WTC11 (cell line): ENCODE data around the gene BCAS3.

Experiments used
- CBFB ChIP-seq: sonication (generic); formaldehyde crosslinking; IDR thresholded peaks from 2 replicates; pipeline ENCODE4 v1.8.1; 2022; ENCODE audit warnings: mild to moderate bottlenecking, low read depth, missing genetic modification reagents
- CREM ChIP-seq: sonication (generic); formaldehyde crosslinking; IDR thresholded peaks from 2 replicates; pipeline ENCODE4 v1.8.1; 2022; ENCODE audit warnings: mild to moderate bottlenecking, missing genetic modification reagents, moderate library complexity
- ELF4 ChIP-seq: sonication (generic); formaldehyde crosslinking; IDR thresholded peaks from 2 replicates; pipeline ENCODE4 v1.8.1; 2022; ENCODE audit warnings: low read depth, mild to moderate bottlenecking, moderate library complexity, missing genetic modification reagents
- SP1 ChIP-seq: sonication (generic); formaldehyde crosslinking; conservative IDR thresholded peaks from 2 replicates; pipeline ENCODE4 v1.8.1; 2022; ENCODE audit warnings: missing genetic modification reagents
- TF ChIP-seq, protein P1 (sequence below): fragments of 250-450 bp; sonication (Bioruptor Pico); conservative IDR thresholded peaks from 2 replicates; pipeline ENCODE4 v1.9.0; 2021; ENCODE audit warnings: mild to moderate bottlenecking
- TF ChIP-seq, protein P2 (sequence below): fragments of 200-600 bp; IDR thresholded peaks from 2 replicates; pipeline ENCODE4 v1.8.0; 2022; ENCODE audit warnings: antibody characterized with exemption
- TF ChIP-seq, protein P3 (sequence below): sonication (generic); formaldehyde crosslinking; conservative IDR thresholded peaks from 2 replicates; pipeline ENCODE4 v1.8.1; 2022; ENCODE audit warnings: mild to moderate bottlenecking, missing genetic modification reagents
- TF ChIP-seq, protein P4 (sequence below): sonication (generic); formaldehyde crosslinking; IDR thresholded peaks from 2 replicates; pipeline ENCODE4 v1.8.1; 2023; ENCODE audit warnings: mild to moderate bottlenecking, missing genetic modification reagents, moderate library complexity

DNA sequence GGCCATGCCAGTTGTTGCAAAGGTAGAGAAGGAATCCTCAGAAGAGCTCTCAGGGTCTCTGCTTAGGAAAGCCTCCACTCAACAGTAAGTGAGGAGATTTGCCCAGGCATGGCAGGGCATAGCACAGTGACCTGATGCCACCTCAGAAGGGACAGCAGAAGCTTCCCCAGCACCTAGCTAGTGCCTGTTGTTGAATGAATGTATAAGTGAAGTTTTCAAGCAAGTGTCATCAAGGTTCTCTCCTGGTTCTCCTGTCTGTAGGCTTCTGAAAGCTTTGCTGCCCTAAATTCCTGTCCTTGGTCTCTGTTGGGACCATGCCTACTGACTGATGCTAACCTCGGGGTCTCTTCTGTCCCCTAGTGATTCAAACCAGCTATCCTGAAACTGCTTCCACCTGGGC, 607.1 kb downstream of the BCAS3 start:
- TF ChIP-seq, protein P1, sequence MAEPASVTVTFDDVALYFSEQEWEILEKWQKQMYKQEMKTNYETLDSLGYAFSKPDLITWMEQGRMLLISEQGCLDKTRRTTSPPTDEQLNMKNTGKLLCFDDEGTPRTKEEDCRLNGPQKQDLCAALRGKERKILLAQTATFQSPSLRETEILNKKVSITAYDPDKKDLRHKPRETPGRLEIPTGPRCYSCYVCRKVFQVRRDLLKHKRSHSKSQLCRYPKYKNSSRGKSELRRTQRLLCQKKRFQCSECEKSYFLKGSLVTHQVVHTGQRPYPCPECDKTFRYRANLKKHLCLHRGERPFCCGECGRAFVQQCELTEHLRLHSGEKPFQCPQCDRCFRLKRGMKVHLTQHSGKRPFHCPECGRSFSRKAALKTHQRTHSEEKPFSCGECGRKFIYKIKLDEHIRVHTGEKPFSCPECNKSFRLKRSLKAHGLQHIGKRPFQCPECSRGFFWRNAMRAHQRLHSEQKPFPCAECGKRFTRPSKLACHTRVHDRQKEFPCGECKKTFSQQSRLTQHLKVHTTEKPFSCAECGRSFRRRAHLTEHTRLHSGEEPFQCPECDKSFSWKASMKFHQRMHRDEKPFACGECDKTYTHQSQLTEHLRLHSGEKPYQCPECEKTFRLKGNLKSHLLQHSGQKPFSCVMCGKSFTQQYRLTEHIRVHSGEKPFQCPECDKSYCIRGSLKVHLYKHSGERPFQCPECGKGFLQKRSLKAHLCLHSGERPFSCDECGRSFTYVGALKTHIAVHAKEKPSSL (CRISPR knock-in tag) = no peak
- TF ChIP-seq ELF4 (CRISPR knock-in tag) (no peak), SP1 (CRISPR knock-in tag) (no peak), CREM (no peak), CBFB (CRISPR knock-in tag) (no peak)
- TF ChIP-seq, protein P2, sequence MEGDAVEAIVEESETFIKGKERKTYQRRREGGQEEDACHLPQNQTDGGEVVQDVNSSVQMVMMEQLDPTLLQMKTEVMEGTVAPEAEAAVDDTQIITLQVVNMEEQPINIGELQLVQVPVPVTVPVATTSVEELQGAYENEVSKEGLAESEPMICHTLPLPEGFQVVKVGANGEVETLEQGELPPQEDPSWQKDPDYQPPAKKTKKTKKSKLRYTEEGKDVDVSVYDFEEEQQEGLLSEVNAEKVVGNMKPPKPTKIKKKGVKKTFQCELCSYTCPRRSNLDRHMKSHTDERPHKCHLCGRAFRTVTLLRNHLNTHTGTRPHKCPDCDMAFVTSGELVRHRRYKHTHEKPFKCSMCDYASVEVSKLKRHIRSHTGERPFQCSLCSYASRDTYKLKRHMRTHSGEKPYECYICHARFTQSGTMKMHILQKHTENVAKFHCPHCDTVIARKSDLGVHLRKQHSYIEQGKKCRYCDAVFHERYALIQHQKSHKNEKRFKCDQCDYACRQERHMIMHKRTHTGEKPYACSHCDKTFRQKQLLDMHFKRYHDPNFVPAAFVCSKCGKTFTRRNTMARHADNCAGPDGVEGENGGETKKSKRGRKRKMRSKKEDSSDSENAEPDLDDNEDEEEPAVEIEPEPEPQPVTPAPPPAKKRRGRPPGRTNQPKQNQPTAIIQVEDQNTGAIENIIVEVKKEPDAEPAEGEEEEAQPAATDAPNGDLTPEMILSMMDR = no peak
- TF ChIP-seq, protein P3, sequence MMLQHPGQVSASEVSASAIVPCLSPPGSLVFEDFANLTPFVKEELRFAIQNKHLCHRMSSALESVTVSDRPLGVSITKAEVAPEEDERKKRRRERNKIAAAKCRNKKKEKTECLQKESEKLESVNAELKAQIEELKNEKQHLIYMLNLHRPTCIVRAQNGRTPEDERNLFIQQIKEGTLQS (CRISPR knock-in tag) = no peak
- TF ChIP-seq, protein P4, sequence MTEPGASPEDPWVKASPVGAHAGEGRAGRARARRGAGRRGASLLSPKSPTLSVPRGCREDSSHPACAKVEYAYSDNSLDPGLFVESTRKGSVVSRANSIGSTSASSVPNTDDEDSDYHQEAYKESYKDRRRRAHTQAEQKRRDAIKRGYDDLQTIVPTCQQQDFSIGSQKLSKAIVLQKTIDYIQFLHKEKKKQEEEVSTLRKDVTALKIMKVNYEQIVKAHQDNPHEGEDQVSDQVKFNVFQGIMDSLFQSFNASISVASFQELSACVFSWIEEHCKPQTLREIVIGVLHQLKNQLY (CRISPR knock-in tag) = no peak
